DND-41 (cell line): ENCODE data around the gene STPG3.

ENCODE experiments used
- ATAC-seq: fragments of 200-7000 bp; cut with Tn5 transposase; 3 replicates; pipeline ENCODE4 v1.9.1; 2021; ENCODE audit warnings: low read depth; ENCODE audit not compliant: insufficient read depth
- DNase-seq: peaks from one replicate; pipeline ENCODE4 v3.0.0-alpha.2; 2020
- H2AFZ ChIP-seq: 2 replicates; pipeline ENCODE4 v1.6.0; 2012; ENCODE audit warnings: low read depth, low read length
- H3K27ac ChIP-seq: 2 replicates; pipeline ENCODE4 v1.5.1; 2012; ENCODE audit warnings: low read length, inconsistent platforms
- H3K27me3 ChIP-seq: fragments of 200-600 bp; sonication (generic); 2 replicates; pipeline ENCODE4 v1.6.0; 2012; ENCODE audit warnings: low read length, mild to moderate bottlenecking, inconsistent platforms; ENCODE audit not compliant: insufficient read depth, poor library complexity
- H3K36me3 ChIP-seq: 2 replicates; pipeline ENCODE4 v1.5.1; 2012; ENCODE audit warnings: low read length, inconsistent platforms; ENCODE audit not compliant: insufficient read depth
- H3K4me1 ChIP-seq: 2 replicates; pipeline ENCODE4 v1.5.1; 2012; ENCODE audit warnings: mild to moderate bottlenecking, low read length; ENCODE audit not compliant: insufficient read depth
- H3K4me2 ChIP-seq: 2 replicates; pipeline ENCODE4 v1.6.0; 2012; ENCODE audit warnings: mild to moderate bottlenecking, moderate library complexity, low read length, inconsistent platforms; ENCODE audit not compliant: insufficient read depth
- H3K4me3 ChIP-seq, 2 experiments: fragments of 200-600 bp in 1 of 2; shearing (Covaris generic) in 1 of 2; 2 replicates each; pipeline ENCODE4 v1.5.1; 2012 to 2016; ENCODE audit warnings: inconsistent platforms in 2 of 2, low read length in 2 of 2, mild to moderate bottlenecking in 2 of 2, low read depth in 1 of 2, moderate library complexity in 1 of 2
- H3K79me2 ChIP-seq: 2 replicates; pipeline ENCODE4 v1.6.0; 2012; ENCODE audit warnings: low read length, inconsistent platforms; ENCODE audit not compliant: insufficient read depth
- H3K9ac ChIP-seq: 2 replicates; pipeline ENCODE4 v1.6.0; 2012; ENCODE audit warnings: low read depth, mild to moderate bottlenecking, inconsistent platforms, low read length, moderate library complexity
- H3K9me3 ChIP-seq: 2 replicates; pipeline ENCODE4 v1.5.1; 2012; ENCODE audit warnings: low read length, moderate library complexity, mild to moderate bottlenecking, inconsistent platforms; ENCODE audit not compliant: insufficient read depth, severe bottlenecking
- H4K20me1 ChIP-seq: 2 replicates; pipeline ENCODE4 v1.6.0; 2012; ENCODE audit warnings: low read length; ENCODE audit not compliant: insufficient read depth
- CTCF ChIP-seq: IDR thresholded peaks from 2 replicates; pipeline ENCODE4 v1.5.1; 2012; ENCODE audit warnings: borderline replicate concordance, low read length, moderate library complexity, mild to moderate bottlenecking; ENCODE audit not compliant: poor library complexity, severe bottlenecking; ENCODE audit errors: extremely low read depth
- EZH2 ChIP-seq: IDR thresholded peaks from 3 replicates; pipeline ENCODE4 v1.6.1; 2012; ENCODE audit warnings: borderline replicate concordance, low read depth, mild to moderate bottlenecking, moderate library complexity, low read length, inconsistent platforms; ENCODE audit not compliant: severe bottlenecking

Gene STPG3

GRCh38 chr9:137216188-137216965, 34.7 kb upstream of the STPG3 start:
- ATAC-seq (no peak), DNase-seq (no peak)
- H3K9me3 ChIP-seq, result no peaks in the 10 kb centered on the region
- no peak overlapping the region for H2AFZ ChIP-seq
- H3K9ac ChIP-seq, result no peak overlapping the region
- peaks cover 2% of the 10 kb centered on the region; the same call in 1 of the 2 replicates for H4K20me1 ChIP-seq
- H3K4me2 ChIP-seq, result no peak overlapping the region
- no peaks in the 10 kb centered on the region for H3K4me1 ChIP-seq
- H3K27ac ChIP-seq, result no peak overlapping the region
- no peaks in the 10 kb centered on the region for H3K27me3 ChIP-seq
- TF ChIP-seq CTCF, result no peak
- no peak for TF ChIP-seq EZH2
- no peak overlapping the region for H3K4me3 ChIP-seq
- peaks cover 28% of the 10 kb centered on the region for H3K36me3 ChIP-seq
- H3K79me2 ChIP-seq, result no peaks in the 10 kb centered on the region

DNA sequence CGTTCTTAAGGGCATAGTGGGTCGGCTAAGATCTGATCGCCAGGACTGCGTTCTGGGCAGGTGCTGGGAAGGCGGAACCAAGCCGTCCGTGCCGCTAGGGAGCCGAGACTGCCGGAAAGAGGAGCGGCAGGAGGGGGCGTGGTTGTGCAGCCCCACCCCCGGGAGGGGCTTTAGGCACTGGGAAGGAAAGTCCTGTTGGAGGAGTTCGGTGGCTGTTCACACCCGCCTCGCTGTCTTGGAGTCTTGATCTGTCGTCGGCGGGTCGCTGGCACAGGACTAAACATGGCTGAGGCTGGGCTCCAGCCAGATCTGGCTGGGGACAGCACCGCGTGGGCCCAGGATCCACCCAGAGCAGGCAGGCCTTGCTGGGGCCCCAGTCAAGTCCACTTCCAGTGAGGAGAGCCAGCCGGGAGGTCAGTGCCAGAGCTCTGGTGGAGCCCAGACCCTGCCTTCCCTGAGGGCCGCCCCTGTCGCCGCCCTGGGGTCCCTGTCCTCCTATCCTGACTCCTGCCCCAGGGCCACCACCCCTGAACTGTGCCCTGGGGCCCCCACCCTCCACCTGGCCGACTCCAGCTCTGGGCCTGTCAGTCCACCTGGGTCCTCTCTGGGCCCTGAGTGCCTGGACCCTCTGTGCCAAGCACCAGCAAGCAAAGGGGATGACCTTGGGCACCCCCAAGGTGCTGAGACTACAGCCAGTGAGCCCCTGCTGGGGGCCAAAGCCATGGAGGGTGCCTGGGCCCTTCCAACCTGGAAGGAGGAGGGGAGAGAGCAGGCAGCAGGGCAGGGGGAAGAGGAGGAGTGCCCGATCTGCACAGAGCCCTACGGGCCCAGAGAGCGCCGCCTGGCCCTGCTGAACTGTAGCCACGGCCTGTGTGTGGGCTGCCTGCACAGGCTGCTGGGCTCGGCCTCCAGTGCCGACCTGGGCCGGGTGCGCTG, 33.5 kb upstream of the STPG3 start:
- no peaks in the 10 kb centered on the region for H3K9me3 ChIP-seq
- no peaks in the 10 kb centered on the region; the same call in 1 of the 2 replicates for H4K20me1 ChIP-seq
- ATAC-seq, result no peak
- no peak for DNase-seq
- no peak overlapping the region for H3K4me2 ChIP-seq
- H3K27me3 ChIP-seq, result no peaks in the 10 kb centered on the region
- H3K9ac ChIP-seq, result no peak overlapping the region
- H3K4me3 ChIP-seq, result no peak overlapping the region
- peaks cover under 1% of the 10 kb centered on the region for H3K4me1 ChIP-seq
- TF ChIP-seq EZH2 (no peak), CTCF (no peak)
- H3K79me2 ChIP-seq, result no peaks in the 10 kb centered on the region
- H2AFZ ChIP-seq, result no peak overlapping the region
- H3K27ac ChIP-seq, result no peak overlapping the region
- peaks cover 28% of the 10 kb centered on the region for H3K36me3 ChIP-seq

DNA sequence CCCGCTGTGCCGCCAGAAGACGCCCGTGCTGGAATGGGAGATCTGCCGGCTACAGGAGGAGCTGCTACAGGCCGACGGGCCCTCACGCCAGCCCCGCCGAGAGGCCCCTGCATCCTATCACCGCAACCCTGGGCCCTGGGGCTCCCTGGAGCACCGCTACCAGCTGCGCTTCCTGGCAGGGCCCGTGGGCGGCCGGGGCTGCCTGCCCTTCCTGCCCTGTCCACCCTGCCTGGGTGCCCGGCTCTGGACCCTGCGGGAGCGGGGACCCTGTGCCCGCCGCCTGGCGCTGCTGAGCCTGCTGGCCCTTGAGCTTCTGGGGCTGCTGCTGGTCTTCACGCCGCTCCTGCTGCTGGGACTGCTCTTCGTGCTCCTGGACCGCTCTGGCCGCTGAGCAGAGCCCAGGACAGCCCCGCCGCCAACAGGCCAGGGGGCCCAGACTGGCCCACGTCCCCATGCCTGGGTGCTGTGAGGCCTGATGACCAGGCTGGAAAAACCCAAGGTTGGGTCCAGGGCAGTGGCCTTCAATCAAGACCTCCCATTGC, 32.8 kb upstream of the STPG3 start:
- Histone ChIP-seq H3K27ac (no peak overlapping the region), H3K36me3 (peaks cover 24% of the 10 kb centered on the region), H3K9ac (no peak overlapping the region), H3K79me2 (no peaks in the 10 kb centered on the region), H3K4me3 (no peak overlapping the region), H4K20me1 (no peaks in the 10 kb centered on the region; the same call in 1 of the 2 replicates), H3K27me3 (no peaks in the 10 kb centered on the region), H3K4me1 (peaks cover 7% of the 10 kb centered on the region), H3K9me3 (no peaks in the 10 kb centered on the region), H3K4me2 (no peak overlapping the region), H2AFZ (no peak overlapping the region)
- no peak for ATAC-seq
- DNase-seq, result no peak
- no peak for TF ChIP-seq EZH2
- TF ChIP-seq CTCF, result no peak
